Measurements from ENCODE around the gene SAYSD1.

SAYSD1 gene

GRCh38 chr6:39086711-39087110 is 28.3 kb downstream of the SAYSD1 start:
- Histone ChIP-seq H3K9ac (ENCODE audit: low read length) (no peak overlapping the region), H3F3A (ENCODE audit: insufficient read depth, low read length) (no peaks in the 10 kb centered on the region), H3K4me3 (ENCODE audit: low read length) (no peak overlapping the region), H3K27ac (ENCODE audit: low read length) (no peak overlapping the region), H3K36me3 (replicated peaks; ENCODE audit: insufficient read depth, low read length) (no peaks in the 10 kb centered on the region), H4K20me1 (ENCODE audit: insufficient read depth, low read length) (no peaks in the 10 kb centered on the region), H3K27me3 (replicated peaks; ENCODE audit: insufficient read depth, low read length) (peaks cover 5% of the 10 kb centered on the region; the same call in 1 of the 2 replicates), H3K79me2 (ENCODE audit: low read length) (no peaks in the 10 kb centered on the region), H3K9me3 (replicated peaks; ENCODE audit: insufficient read depth, low read length) (no peaks in the 10 kb centered on the region), H3K9me2 (replicated peaks; ENCODE audit: insufficient read depth, low read length) (no peaks in the 10 kb centered on the region), H3K4me1 (ENCODE audit: low read length) (peaks cover 7% of the 10 kb centered on the region), H3K4me2 (ENCODE audit: low read depth, low read length) (peak overlapping the region; percentile 38; the same call in 1 of the 2 replicates), H2AFZ (ENCODE audit: low read length) (no peak overlapping the region)
- TF ChIP-seq EZH2phosphoT487 (IDR thresholded peaks at IDR 0.05; ENCODE audit: low read length) = no peak
- TF ChIP-seq CTCF (IDR thresholded peaks at IDR 0.05; ENCODE audit: low read length) = no peak
- TF ChIP-seq EZH2 (optimal IDR thresholded peaks at IDR 0.05; ENCODE audit: low read depth, low read length) = no peak
- no peak for DNase-seq

- H3K9ac ChIP-seq (ENCODE audit: low read length) = no peak overlapping the region
- no peak overlapping the region for H3K4me3 ChIP-seq (ENCODE audit: low read length)
- H3K9me2 ChIP-seq (replicated peaks; ENCODE audit: insufficient read depth, low read length) = no peaks in the 10 kb centered on the region
- peak; percentile 80 for DNase-seq
- peaks cover 5% of the 10 kb centered on the region; the same call in 1 of the 2 replicates for H3K27me3 ChIP-seq (replicated peaks; ENCODE audit: insufficient read depth, low read length)
- no peak overlapping the region for H3K27ac ChIP-seq (ENCODE audit: low read length)
- no peaks in the 10 kb centered on the region for H3F3A ChIP-seq (ENCODE audit: insufficient read depth, low read length)
- H3K4me2 ChIP-seq (ENCODE audit: low read depth, low read length) = peak overlapping the region; percentile 38; the same call in 1 of the 2 replicates
- H3K9me3 ChIP-seq (replicated peaks; ENCODE audit: insufficient read depth, low read length) = no peaks in the 10 kb centered on the region
- TF ChIP-seq EZH2 (optimal IDR thresholded peaks at IDR 0.05; ENCODE audit: low read depth, low read length) = no peak
- TF ChIP-seq EZH2phosphoT487 (IDR thresholded peaks at IDR 0.05; ENCODE audit: low read length) = no peak
- no peak for TF ChIP-seq CTCF (IDR thresholded peaks at IDR 0.05; ENCODE audit: low read length)
- no peaks in the 10 kb centered on the region for H3K79me2 ChIP-seq (ENCODE audit: low read length)
- no peak overlapping the region for H2AFZ ChIP-seq (ENCODE audit: low read length)
- peaks cover 7% of the 10 kb centered on the region for H3K4me1 ChIP-seq (ENCODE audit: low read length)
- no peaks in the 10 kb centered on the region for H3K36me3 ChIP-seq (replicated peaks; ENCODE audit: insufficient read depth, low read length)
- no peaks in the 10 kb centered on the region for H4K20me1 ChIP-seq (ENCODE audit: insufficient read depth, low read length)
Observed at GRCh38 chr6:39086294-39086693, 28.7 kb downstream of the SAYSD1 start.

DNA sequence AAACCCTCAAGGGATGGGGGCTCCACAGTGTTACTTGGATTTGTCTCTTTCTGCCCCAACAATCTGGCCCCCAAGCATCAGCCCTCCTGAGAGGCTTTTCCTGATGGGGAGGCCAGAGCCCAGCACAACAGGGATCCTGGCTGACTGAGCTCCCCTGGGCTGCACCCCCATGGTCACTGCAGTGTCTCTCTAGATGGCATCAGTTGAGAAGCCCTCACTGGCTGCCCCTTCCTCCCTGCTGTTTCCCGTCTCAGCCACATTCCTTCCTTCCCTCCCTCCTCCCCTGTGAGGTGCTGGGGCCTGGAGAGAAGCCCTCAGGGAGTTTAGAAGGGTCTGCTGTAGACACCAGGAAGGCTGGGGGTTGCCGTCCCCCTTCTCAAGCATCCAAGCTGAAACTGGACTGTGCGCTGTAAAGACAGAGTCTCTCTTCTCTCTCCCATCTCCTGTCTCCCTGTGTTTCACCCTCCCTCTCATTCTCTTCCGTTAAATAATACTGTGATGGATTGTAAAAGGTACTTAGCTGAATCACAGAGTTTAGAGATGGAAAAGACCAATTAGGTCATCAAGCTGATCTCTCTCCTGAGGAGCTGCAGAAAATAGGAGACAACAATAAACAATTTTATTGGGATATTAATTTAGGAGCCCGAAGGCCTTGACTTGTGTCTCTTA is 29.7 kb downstream of the SAYSD1 start:
- Histone ChIP-seq H3K9me2 (replicated peaks; ENCODE audit: insufficient read depth, low read length) (no peaks in the 10 kb centered on the region), H3K27ac (ENCODE audit: low read length) (no peak overlapping the region), H3K27me3 (replicated peaks; ENCODE audit: insufficient read depth, low read length) (peaks cover 5% of the 10 kb centered on the region; the same call in 1 of the 2 replicates), H3K9me3 (replicated peaks; ENCODE audit: insufficient read depth, low read length) (no peaks in the 10 kb centered on the region), H4K20me1 (ENCODE audit: insufficient read depth, low read length) (no peaks in the 10 kb centered on the region), H3K4me1 (ENCODE audit: low read length) (peaks cover 7% of the 10 kb centered on the region), H3K4me2 (ENCODE audit: low read depth, low read length) (no peak overlapping the region), H3K79me2 (ENCODE audit: low read length) (no peaks in the 10 kb centered on the region), H3K36me3 (replicated peaks; ENCODE audit: insufficient read depth, low read length) (no peaks in the 10 kb centered on the region), H2AFZ (ENCODE audit: low read length) (no peak overlapping the region), H3K9ac (ENCODE audit: low read length) (no peak overlapping the region), H3F3A (ENCODE audit: insufficient read depth, low read length) (no peaks in the 10 kb centered on the region), H3K4me3 (ENCODE audit: low read length) (no peak overlapping the region)
- no peak for DNase-seq
- TF ChIP-seq EZH2 (optimal IDR thresholded peaks at IDR 0.05; ENCODE audit: low read depth, low read length) = no peak
- TF ChIP-seq CTCF (IDR thresholded peaks at IDR 0.05; ENCODE audit: low read length) = no peak
- TF ChIP-seq EZH2phosphoT487 (IDR thresholded peaks at IDR 0.05; ENCODE audit: low read length) = no peak
